HG03457 (cell line): Measurements from ENCODE around the gene CDK5R1.
"Not testable (repeated sequence)": the region's sequence is repeated elsewhere in the genome, so short reads cannot be mapped to it uniquely, and the experiment has no call there.

Source experiments
- ATAC-seq: cut with Tn5 transposase; IDR thresholded peaks from one replicate; pipeline ENCODE4 v1.9.1; 2021; ENCODE audit warnings: moderate number of reproducible peaks; ENCODE audit not compliant: unreplicated experiment

The CDK5R1 gene

GRCh38 chr17:32486701-32487472, at the start of gene CDK5R1:
Gene CDK5R1, plus strand, starts transcription at chr17:32486993. Its CDS starts 628 bp downstream, at chr17:32487621.
- no peak for ATAC-seq

- ATAC-seq = no peak
Measured at GRCh38 chr17:32440722-32441121, 46.1 kb upstream of the CDK5R1 start.

GRCh38 chr17:32441886-32442285, 44.9 kb upstream of the CDK5R1 start:
- ATAC-seq = no peak

- ATAC-seq = no peak
Measured at GRCh38 chr17:32443827-32444300, 42.9 kb upstream of the CDK5R1 start.

- ATAC-seq = peak; percentile 89
Measured at GRCh38 chr17:32444301-32445073, 42.3 kb upstream of the CDK5R1 start, which contains the start of gene PSMD11. Gene PSMD11, plus strand, starts transcription at chr17:32444510. Its CDS starts 14 bp downstream, at chr17:32444524.

GRCh38 chr17:32445074-32445415, 41.7 kb upstream of the CDK5R1 start:
- no peak for ATAC-seq

- no peak for ATAC-seq
Measured at GRCh38 chr17:32445497-32445896, 41.3 kb upstream of the CDK5R1 start.

- ATAC-seq = no peak
Measured at GRCh38 chr17:32445971-32446370, 40.8 kb upstream of the CDK5R1 start.

GRCh38 chr17:32446949-32447348, 39.8 kb upstream of the CDK5R1 start:
- no peak for ATAC-seq

- ATAC-seq = no peak
Measured at GRCh38 chr17:32449963-32450362, 36.8 kb upstream of the CDK5R1 start.

GRCh38 chr17:32450379-32450778, 36.4 kb upstream of the CDK5R1 start:
- ATAC-seq = not testable (repeated sequence)

- no peak for ATAC-seq
Measured at GRCh38 chr17:32451879-32452278, 34.9 kb upstream of the CDK5R1 start.

GRCh38 chr17:32452281-32452680, 34.5 kb upstream of the CDK5R1 start:
- no peak for ATAC-seq

- ATAC-seq = no peak
Measured at GRCh38 chr17:32453370-32453769, 33.4 kb upstream of the CDK5R1 start.

GRCh38 chr17:32458371-32458770, 28.4 kb upstream of the CDK5R1 start:
- no peak for ATAC-seq

- no peak for ATAC-seq
Measured at GRCh38 chr17:32460054-32460453, 26.7 kb upstream of the CDK5R1 start.

GRCh38 chr17:32461498-32461852, 25.3 kb upstream of the CDK5R1 start:
- ATAC-seq = no peak

GRCh38 chr17:32461853-32462617, 24.8 kb upstream of the CDK5R1 start:
- ATAC-seq = no peak

GRCh38 chr17:32463304-32463703, 23.5 kb upstream of the CDK5R1 start:
- no peak for ATAC-seq

- ATAC-seq = no peak
Measured at GRCh38 chr17:32464374-32464773, 22.4 kb upstream of the CDK5R1 start.

GRCh38 chr17:32467949-32468348, 18.8 kb upstream of the CDK5R1 start:
- no peak for ATAC-seq
